GM23248 (cell line): ENCODE results near the gene FAM193A.

ENCODE experiments used
- EZH2 ChIP-seq: fragments of 200-600 bp; sonication (generic); IDR thresholded peaks from 2 replicates; pipeline ENCODE4 v1.6.1; 2018; ENCODE audit warnings: antibody characterized with exemption, mild to moderate bottlenecking; ENCODE audit not compliant: insufficient read depth, poor library complexity, severe bottlenecking
- EZH2phosphoT487 ChIP-seq: fragments of 200-600 bp; sonication (generic); IDR thresholded peaks from 2 replicates; pipeline ENCODE4 v1.6.1; 2018; ENCODE audit warnings: antibody characterized with exemption, moderate library complexity, mild to moderate bottlenecking, low read depth; ENCODE audit not compliant: insufficient read depth

GRCh38 chr4:2489081-2489805, 47.2 kb upstream of the FAM193A start:
- TF ChIP-seq EZH2 (no peak), EZH2phosphoT487 (no peak)
